Stimulated activated memory B cell treated with anti-CD40 and anti-IgM and Interleukin-4, amounts not matched to agents 10 μg/mL and 1 μg/mL and 100 μg/mL, for 72 hours (primary cell): Measurements from ENCODE around the gene PLXDC2.
A peak's percentile ranks its signal among the peaks of the same experiment; 100 is the strongest.

Experiments used
- ATAC-seq: fragments of 150-1000 bp; cut with Tn5 transposase; 2 replicates; pipeline ENCODE4 v1.10.0; 2021
- H3K27ac Mint-ChIP-seq: one replicate; pipeline ENCODE4 v1.8.0; 2022; ENCODE audit warnings: mild to moderate bottlenecking, mixed read lengths
- H3K27me3 Mint-ChIP-seq: one replicate; pipeline ENCODE4 v1.8.0; 2022; ENCODE audit warnings: mixed read lengths
- H3K36me3 Mint-ChIP-seq: one replicate; pipeline ENCODE4 v1.8.0; 2022; ENCODE audit warnings: mixed read lengths
- H3K4me1 Mint-ChIP-seq: one replicate; pipeline ENCODE4 v1.8.0; 2022; ENCODE audit warnings: mixed read lengths
- H3K4me3 Mint-ChIP-seq: one replicate; pipeline ENCODE4 v1.8.0; 2022; ENCODE audit warnings: mild to moderate bottlenecking, moderate library complexity, mixed read lengths
- H3K9me3 Mint-ChIP-seq: one replicate; pipeline ENCODE4 v1.8.0; 2022; ENCODE audit warnings: mixed read lengths

PLXDC2 gene

GRCh38 chr10:19862811-19863515 is 46.7 kb downstream of the PLXDC2 start:
- Mint-ChIP-seq H3K9me3 (peaks cover 18% of the 10 kb centered on the region), H3K36me3 (no peaks in the 10 kb centered on the region), H3K27me3 (no peaks in the 10 kb centered on the region), H3K27ac (no peak overlapping the region), H3K4me3 (no peak overlapping the region), H3K4me1 (no peaks in the 10 kb centered on the region)
- no peak for ATAC-seq

GRCh38 chr10:19865676-19866075 is 49.4 kb downstream of the PLXDC2 start:
- H3K4me3 Mint-ChIP-seq: no peak overlapping the region
- peaks cover 13% of the 10 kb centered on the region for H3K9me3 Mint-ChIP-seq
- H3K27ac Mint-ChIP-seq: no peak overlapping the region
- ATAC-seq: no peak
- no peaks in the 10 kb centered on the region for H3K27me3 Mint-ChIP-seq
- H3K36me3 Mint-ChIP-seq: no peaks in the 10 kb centered on the region
- no peaks in the 10 kb centered on the region for H3K4me1 Mint-ChIP-seq

GRCh38 chr10:19869370-19869769 is 53.1 kb downstream of the PLXDC2 start:
- H3K36me3 Mint-ChIP-seq: no peaks in the 10 kb centered on the region
- no peaks in the 10 kb centered on the region for H3K27me3 Mint-ChIP-seq
- H3K4me3 Mint-ChIP-seq: no peak overlapping the region
- no peak for ATAC-seq
- no peak overlapping the region for H3K27ac Mint-ChIP-seq
- peaks cover 9% of the 10 kb centered on the region for H3K9me3 Mint-ChIP-seq
- no peaks in the 10 kb centered on the region for H3K4me1 Mint-ChIP-seq

- H3K27ac Mint-ChIP-seq: no peak overlapping the region
- H3K4me3 Mint-ChIP-seq: no peak overlapping the region
- H3K9me3 Mint-ChIP-seq: peaks cover 2% of the 10 kb centered on the region
- no peak for ATAC-seq
- H3K36me3 Mint-ChIP-seq: no peaks in the 10 kb centered on the region
- H3K27me3 Mint-ChIP-seq: no peaks in the 10 kb centered on the region
- H3K4me1 Mint-ChIP-seq: no peaks in the 10 kb centered on the region
Observed at GRCh38 chr10:19872504-19873271, 56.5 kb downstream of the PLXDC2 start.

GRCh38 chr10:19874190-19874589 is 58.0 kb downstream of the PLXDC2 start:
- Mint-ChIP-seq H3K4me1 (no peaks in the 10 kb centered on the region), H3K27me3 (no peaks in the 10 kb centered on the region), H3K4me3 (no peak overlapping the region), H3K27ac (no peak overlapping the region), H3K9me3 (peaks cover under 1% of the 10 kb centered on the region), H3K36me3 (no peaks in the 10 kb centered on the region)
- ATAC-seq: no peak

- H3K9me3 Mint-ChIP-seq: no peaks in the 10 kb centered on the region
- H3K4me3 Mint-ChIP-seq: no peak overlapping the region
- H3K27me3 Mint-ChIP-seq: no peaks in the 10 kb centered on the region
- H3K36me3 Mint-ChIP-seq: no peaks in the 10 kb centered on the region
- H3K4me1 Mint-ChIP-seq: no peaks in the 10 kb centered on the region
- H3K27ac Mint-ChIP-seq: no peak overlapping the region
- no peak for ATAC-seq
Observed at GRCh38 chr10:19874791-19875190, 58.6 kb downstream of the PLXDC2 start.

GRCh38 chr10:19876570-19876969 is 60.3 kb downstream of the PLXDC2 start:
- H3K4me3 Mint-ChIP-seq: no peak overlapping the region

GRCh38 chr10:19877466-19878255 is 61.4 kb downstream of the PLXDC2 start:
- no peaks in the 10 kb centered on the region for H3K36me3 Mint-ChIP-seq
- no peak overlapping the region for H3K27ac Mint-ChIP-seq
- H3K27me3 Mint-ChIP-seq: no peaks in the 10 kb centered on the region
- ATAC-seq: no peak
- H3K4me1 Mint-ChIP-seq: no peaks in the 10 kb centered on the region
- no peak overlapping the region for H3K4me3 Mint-ChIP-seq
- H3K9me3 Mint-ChIP-seq: no peaks in the 10 kb centered on the region

More at GRCh38 chr10:19876570-19876969, 60.3 kb downstream of the PLXDC2 start:
- H3K9me3 Mint-ChIP-seq: no peaks in the 10 kb centered on the region
- ATAC-seq: no peak
- no peaks in the 10 kb centered on the region for H3K27me3 Mint-ChIP-seq
- H3K36me3 Mint-ChIP-seq: no peaks in the 10 kb centered on the region
- H3K4me1 Mint-ChIP-seq: no peaks in the 10 kb centered on the region
- no peak overlapping the region for H3K27ac Mint-ChIP-seq

GRCh38 chr10:19882621-19883020 is 66.4 kb downstream of the PLXDC2 start:
- Mint-ChIP-seq H3K4me3 (no peak overlapping the region), H3K36me3 (no peaks in the 10 kb centered on the region), H3K27me3 (no peaks in the 10 kb centered on the region), H3K9me3 (no peaks in the 10 kb centered on the region), H3K27ac (no peak overlapping the region), H3K4me1 (no peaks in the 10 kb centered on the region)
- ATAC-seq: no peak

- no peak overlapping the region for H3K4me3 Mint-ChIP-seq
- H3K27ac Mint-ChIP-seq: no peak overlapping the region
- no peaks in the 10 kb centered on the region for H3K27me3 Mint-ChIP-seq
- ATAC-seq: peak; percentile 31
- no peaks in the 10 kb centered on the region for H3K36me3 Mint-ChIP-seq
- no peaks in the 10 kb centered on the region for H3K4me1 Mint-ChIP-seq
- H3K9me3 Mint-ChIP-seq: peaks cover 2% of the 10 kb centered on the region
Observed at GRCh38 chr10:19888061-19888660, 71.9 kb downstream of the PLXDC2 start.

GRCh38 chr10:19889256-19889655 is 73.0 kb downstream of the PLXDC2 start:
- Mint-ChIP-seq H3K27me3 (no peaks in the 10 kb centered on the region), H3K9me3 (peaks cover 2% of the 10 kb centered on the region), H3K36me3 (no peaks in the 10 kb centered on the region), H3K27ac (no peak overlapping the region), H3K4me3 (no peak overlapping the region), H3K4me1 (no peaks in the 10 kb centered on the region)
- no peak for ATAC-seq

- H3K36me3 Mint-ChIP-seq: no peaks in the 10 kb centered on the region
- no peak for ATAC-seq
- no peak overlapping the region for H3K4me3 Mint-ChIP-seq
- peaks cover 2% of the 10 kb centered on the region for H3K9me3 Mint-ChIP-seq
- no peaks in the 10 kb centered on the region for H3K4me1 Mint-ChIP-seq
- no peak overlapping the region for H3K27ac Mint-ChIP-seq
- H3K27me3 Mint-ChIP-seq: no peaks in the 10 kb centered on the region
Observed at GRCh38 chr10:19891429-19891828, 75.2 kb downstream of the PLXDC2 start.

- no peak overlapping the region for H3K27ac Mint-ChIP-seq
- no peak overlapping the region for H3K4me3 Mint-ChIP-seq
- no peaks in the 10 kb centered on the region for H3K36me3 Mint-ChIP-seq
- H3K9me3 Mint-ChIP-seq: peaks cover 2% of the 10 kb centered on the region
- H3K4me1 Mint-ChIP-seq: no peaks in the 10 kb centered on the region
- H3K27me3 Mint-ChIP-seq: no peaks in the 10 kb centered on the region
- no peak for ATAC-seq
Observed at GRCh38 chr10:19892270-19892669, 76.0 kb downstream of the PLXDC2 start.

- H3K27me3 Mint-ChIP-seq: no peaks in the 10 kb centered on the region
- ATAC-seq: no peak
- no peak overlapping the region for H3K27ac Mint-ChIP-seq
- H3K9me3 Mint-ChIP-seq: peaks cover 2% of the 10 kb centered on the region
- H3K36me3 Mint-ChIP-seq: no peaks in the 10 kb centered on the region
- no peak overlapping the region for H3K4me3 Mint-ChIP-seq
- H3K4me1 Mint-ChIP-seq: no peaks in the 10 kb centered on the region
Observed at GRCh38 chr10:19892677-19893076, 76.4 kb downstream of the PLXDC2 start.

- H3K27me3 Mint-ChIP-seq: no peaks in the 10 kb centered on the region
- no peaks in the 10 kb centered on the region for H3K4me1 Mint-ChIP-seq
- peaks cover 2% of the 10 kb centered on the region for H3K9me3 Mint-ChIP-seq
- ATAC-seq: no peak
- no peak overlapping the region for H3K27ac Mint-ChIP-seq
- no peak overlapping the region for H3K4me3 Mint-ChIP-seq
- H3K36me3 Mint-ChIP-seq: no peaks in the 10 kb centered on the region
Observed at GRCh38 chr10:19895500-19895899, 79.3 kb downstream of the PLXDC2 start.
